Measurements from ENCODE around the gene SECISBP2.

The SECISBP2 gene

GRCh38 chr9:89367726-89368437 is 49.6 kb downstream of the SECISBP2 start:
- no peak for DNase-seq

DNA sequence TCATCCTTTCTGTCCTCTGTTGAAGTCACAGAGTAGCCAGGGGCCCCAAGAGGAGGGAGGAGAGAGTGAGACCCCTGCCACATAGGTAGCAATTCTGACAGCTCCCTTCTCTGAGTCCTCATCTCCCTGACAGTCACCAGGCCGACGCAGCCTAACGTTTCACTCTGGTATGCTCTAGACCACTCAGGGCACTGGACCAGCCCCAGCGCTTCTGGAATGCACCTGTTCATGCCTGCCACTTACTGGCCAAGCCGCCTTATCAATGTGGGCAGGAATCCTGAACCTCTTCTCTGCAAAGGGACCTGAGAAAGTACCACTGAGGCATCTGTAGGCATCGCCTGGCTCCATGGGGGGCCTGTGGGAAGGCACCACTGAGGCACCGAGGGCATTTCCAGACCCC is 50.2 kb downstream of the SECISBP2 start:
- no peak for DNase-seq

- DNase-seq: no peak
Measured at GRCh38 chr9:89368978-89369377, 50.7 kb downstream of the SECISBP2 start.

GRCh38 chr9:89370593-89370992 is 52.3 kb downstream of the SECISBP2 start:
- no peak for DNase-seq

GRCh38 chr9:89371791-89372190 is 53.5 kb downstream of the SECISBP2 start:
- peak; percentile 21 for DNase-seq

- DNase-seq: peak; percentile 51
Measured at GRCh38 chr9:89372230-89372816, 54.0 kb downstream of the SECISBP2 start.

- no peak for DNase-seq
Measured at GRCh38 chr9:89372979-89373378, 54.7 kb downstream of the SECISBP2 start.

DNA sequence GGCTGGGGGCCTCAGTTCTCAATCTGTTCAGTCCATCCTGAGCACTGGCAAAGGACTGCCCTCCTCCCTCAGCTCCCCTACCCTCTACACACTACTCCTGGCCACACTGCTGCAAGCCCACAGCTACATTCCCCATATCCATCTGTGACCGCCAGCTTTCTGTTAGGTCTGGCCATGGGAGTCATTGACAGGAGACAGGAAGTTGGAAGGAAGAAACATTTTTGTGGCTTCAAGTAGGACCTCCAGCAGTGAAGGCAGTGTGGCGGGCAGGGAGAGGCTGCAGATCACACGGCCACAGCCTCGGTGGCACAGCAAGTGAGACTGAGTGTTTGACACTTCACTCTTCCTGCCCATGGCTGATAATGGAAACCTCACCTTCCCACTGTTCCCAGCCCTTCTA is 55.9 kb downstream of the SECISBP2 start:
- DNase-seq: no peak

GRCh38 chr9:89375191-89375760 is 57.0 kb downstream of the SECISBP2 start:
- no peak for DNase-seq

DNA sequence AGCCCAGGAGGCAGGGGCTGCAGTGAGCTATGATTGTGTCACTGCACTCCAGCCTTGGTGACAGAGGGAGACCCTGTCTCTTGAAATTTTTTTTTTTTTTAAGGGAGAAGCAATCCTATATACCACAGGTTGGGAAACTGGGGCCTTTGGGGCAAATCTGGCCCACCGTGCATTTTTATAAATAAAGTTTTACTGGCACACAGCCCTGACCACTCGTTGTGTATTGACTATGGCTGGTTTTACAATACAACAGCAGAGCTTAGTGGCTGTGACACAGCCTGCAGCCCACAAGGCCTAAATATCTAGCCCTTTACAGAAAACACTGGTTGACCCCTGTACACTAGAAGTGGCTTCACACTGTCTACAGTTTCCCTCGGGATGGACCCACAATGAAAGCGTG is 58.0 kb downstream of the SECISBP2 start:
- no peak for DNase-seq

GRCh38 chr9:89376741-89377351 is 58.5 kb downstream of the SECISBP2 start:
- no peak for DNase-seq

GRCh38 chr9:89377411-89377810 is 59.1 kb downstream of the SECISBP2 start:
- no peak for DNase-seq

DNA sequence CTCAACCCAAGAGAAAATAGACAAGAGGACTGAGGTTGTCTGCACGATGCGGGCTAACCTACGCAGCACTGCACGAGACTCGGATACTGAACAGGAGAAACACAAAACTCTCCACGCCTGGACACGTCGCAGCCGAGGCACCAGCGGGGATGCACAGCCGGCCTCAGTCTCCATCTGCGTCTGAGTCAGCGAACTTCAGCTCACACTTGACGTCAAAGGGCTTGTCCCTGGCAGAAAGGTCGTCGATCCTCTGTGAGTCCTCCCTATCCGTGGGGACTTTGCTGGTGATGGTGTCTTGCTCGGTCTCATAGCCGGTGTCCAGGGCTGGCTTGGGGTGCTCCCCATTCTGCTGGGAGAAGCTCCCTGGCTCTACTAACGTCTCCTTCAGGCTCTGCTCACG is 60.2 kb downstream of the SECISBP2 start:
- no peak for DNase-seq

- DNase-seq: no peak
Measured at GRCh38 chr9:89379031-89379430, 60.7 kb downstream of the SECISBP2 start.

- DNase-seq: no peak
Measured at GRCh38 chr9:89379508-89380115, 61.3 kb downstream of the SECISBP2 start.

DNA sequence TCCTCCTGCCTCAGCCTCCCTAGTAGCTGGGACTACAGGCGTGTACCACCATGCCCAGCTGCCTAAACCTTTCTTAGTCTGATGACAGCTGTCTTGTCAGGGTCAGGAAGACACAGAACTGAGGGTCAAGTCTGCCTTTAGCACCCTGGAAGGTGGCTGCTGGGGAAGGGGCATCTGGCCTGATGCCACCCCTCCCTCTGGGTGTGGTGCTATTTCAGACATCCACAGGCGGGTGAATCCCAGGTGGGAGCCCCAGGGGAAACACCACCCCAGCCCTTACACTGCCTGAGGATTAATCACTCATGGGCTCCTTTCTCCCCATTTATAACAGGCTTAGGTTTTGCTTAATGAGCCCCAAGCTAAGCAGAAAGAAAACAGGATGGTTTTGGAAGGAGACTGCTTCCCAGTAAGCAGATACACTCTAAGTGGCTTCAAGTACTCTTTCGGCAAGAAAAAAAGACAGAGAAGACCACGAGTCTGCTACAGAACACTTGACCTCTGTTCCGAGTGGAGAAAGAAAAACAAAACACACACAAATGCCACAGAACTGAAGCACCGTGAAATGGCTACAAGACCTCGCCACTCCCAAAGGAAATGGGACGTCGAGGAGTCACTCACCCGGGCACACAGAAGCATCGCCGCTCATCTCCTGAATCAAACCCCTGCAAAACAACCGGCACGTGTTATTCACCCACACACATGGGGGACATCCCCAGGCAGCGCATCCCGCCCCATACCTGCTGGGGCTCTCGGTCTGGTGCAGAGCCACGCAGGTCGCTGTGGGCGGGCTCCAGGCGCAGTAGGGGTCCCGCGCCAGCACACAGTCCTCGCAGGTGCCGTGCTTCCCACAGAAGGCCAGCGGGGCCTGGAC is 62.4 kb downstream of the SECISBP2 start:
- no peak for DNase-seq

DNA sequence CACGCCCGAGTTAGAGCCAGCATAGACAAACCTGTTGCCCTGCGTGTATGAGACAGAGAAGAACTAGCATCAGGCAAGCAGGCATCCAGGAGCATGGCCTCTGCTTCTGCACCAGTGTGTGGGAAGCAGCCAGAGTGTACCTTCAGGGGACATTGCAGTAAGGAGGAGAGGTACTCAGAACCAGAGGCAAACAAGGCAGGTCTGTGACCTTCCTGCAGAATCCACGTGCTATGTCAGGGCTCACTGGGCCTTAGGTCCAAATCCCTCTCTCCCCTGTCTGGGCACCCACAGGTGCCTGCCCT is 63.0 kb downstream of the SECISBP2 start:
- no peak for DNase-seq

- DNase-seq: no peak
Measured at GRCh38 chr9:89382026-89382986, 64.0 kb downstream of the SECISBP2 start.

DNA sequence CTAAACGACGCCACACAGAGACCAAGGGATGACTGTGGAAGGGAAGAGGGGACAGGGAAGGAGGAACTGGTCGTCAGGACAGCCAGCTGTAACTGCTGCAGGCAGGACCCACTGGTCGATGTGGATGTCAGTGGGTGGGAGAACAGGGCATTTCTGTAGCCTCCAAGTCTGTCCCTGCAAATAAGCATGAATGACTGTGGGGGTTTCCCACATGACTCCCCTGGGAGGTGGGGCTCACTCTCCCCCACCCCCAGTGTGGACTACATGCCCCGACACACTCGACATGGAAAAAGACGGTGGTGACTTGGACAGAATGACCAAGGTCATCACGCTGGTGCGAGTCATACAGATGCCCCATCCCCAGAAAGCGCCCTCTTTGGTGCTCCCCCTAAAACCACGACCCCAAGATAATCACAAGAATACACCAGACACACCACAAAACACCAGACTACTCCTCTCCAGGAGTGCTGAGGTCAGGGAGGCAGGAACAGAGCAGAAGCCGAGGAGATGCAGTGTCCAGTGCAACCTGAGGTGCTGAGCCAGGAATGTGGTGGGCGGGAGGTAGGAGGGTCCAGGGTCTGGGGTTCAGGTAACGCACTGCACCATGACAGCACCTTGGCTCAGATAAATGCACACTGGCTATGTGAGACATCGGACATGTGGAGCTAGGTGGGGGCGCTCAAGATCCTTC is 64.9 kb downstream of the SECISBP2 start:
- DNase-seq: no peak

GRCh38 chr9:89383721-89384300 is 65.5 kb downstream of the SECISBP2 start:
- DNase-seq: no peak

DNA sequence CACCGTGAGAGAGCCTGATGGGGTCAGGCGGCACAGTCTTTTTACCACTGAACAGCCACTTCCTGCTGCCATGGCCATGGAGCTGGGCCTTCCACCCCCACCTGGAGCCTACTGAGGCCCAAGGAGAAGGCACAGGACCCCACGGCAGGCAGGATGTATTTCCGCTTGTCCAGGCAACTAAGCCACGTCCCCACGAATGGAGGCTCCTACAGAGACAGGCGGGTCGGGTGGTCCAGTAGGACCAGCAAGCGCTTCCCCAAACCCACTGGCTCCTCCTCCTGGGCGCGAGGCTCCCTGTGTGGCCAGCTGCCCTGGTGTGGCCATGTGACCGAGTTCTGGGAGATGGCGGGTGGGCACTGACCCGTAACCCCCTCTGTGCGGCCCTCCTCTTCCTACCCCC is 66.5 kb downstream of the SECISBP2 start:
- DNase-seq: no peak

Measured in activated gamma-delta T cell treated with Interleukin-2 at 50 U/mL for 16 hours (primary cell).